Measurements from ENCODE around the gene RBFOX2.

RBFOX2 gene

DNA sequence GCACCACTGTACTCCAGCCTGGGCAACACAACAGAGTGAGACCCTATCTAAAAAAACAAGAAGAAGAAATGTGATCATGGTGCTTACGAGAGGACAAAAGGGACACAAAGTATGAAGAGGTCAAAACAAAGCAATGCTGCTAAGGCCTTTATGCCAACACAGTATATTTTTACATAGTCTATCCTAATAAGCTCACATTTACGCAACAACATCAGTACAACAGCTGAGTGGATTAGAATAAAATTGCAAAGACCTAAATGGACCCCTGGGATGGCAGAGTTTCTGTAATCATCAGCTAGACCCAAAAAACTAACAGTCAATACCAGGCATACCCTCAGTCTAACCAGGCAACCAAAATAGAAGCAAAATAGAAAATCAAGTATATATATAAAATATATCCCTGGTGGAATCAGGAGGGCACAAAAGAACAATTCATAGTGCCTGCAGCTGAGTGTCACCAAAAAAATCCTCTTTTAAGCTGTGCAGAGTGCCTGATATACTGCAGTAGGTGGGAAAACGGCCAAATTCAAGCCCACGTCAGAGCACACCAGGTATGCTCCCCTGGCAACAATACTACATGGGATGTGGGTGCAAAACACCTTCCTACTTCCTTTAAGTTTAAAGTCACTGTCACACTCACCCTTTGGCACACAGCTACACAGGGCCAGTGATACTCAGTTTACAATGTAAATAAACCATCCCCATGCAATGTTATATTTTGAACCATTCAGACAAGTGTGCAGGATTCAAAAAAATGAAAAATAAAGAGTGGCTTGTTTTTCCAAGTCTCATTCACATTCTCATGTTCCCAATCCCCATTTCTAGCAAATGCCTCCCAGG lies 57.8 kb downstream of the RBFOX2 start:
- no peak for DNase-seq

DNA sequence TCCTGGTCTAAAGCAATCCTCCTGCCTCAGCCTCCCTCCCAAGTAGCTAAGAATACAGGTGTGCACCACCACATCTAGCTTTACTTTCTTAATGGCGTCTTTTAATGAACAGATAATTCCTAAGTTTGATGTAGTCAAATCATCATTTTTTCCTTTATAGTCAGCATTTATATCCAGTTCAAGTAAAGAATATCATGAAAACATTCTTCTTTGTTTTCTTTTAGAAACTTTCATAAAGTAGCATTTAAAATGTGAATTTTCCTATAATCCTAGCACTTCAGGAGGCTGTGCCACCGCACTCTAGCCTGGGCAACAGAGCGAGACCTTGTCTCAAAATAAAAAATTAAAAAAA lies 61.6 kb downstream of the RBFOX2 start:
- DNase-seq: no peak

DNA sequence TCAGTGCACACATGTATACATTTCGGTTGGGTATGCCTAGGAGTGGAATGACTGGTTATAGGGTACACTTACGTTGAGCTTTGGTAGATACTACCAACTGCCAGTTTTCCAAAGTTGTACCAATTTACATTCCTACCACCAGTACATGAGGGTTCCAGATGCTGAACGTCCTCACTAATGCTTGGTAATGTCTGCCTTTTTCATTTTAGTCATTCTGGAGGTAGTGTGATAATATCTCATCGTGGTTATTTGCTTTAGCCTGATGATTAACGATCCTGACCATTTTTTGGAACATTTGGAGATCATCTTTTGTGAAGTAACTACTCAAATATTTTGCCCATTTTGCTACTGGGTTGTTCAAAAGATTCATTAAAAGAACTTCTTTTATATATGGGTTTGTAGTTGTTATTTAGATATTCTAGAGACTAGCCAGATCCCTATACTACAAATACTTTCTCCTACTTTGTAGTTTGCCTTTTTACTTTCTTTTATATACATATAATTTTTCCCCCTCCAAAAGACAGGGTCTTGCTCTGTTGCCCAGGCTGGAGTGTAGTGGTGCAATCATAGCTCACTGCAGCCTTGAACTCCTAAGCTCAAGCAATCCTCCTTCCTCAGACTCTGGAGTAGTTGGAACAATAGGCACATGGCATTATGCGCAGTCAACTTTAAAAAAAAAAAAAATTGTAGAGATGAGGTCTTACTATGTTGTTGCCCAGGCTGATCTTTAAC lies 62.1 kb downstream of the RBFOX2 start:
- no peak for DNase-seq

DNA sequence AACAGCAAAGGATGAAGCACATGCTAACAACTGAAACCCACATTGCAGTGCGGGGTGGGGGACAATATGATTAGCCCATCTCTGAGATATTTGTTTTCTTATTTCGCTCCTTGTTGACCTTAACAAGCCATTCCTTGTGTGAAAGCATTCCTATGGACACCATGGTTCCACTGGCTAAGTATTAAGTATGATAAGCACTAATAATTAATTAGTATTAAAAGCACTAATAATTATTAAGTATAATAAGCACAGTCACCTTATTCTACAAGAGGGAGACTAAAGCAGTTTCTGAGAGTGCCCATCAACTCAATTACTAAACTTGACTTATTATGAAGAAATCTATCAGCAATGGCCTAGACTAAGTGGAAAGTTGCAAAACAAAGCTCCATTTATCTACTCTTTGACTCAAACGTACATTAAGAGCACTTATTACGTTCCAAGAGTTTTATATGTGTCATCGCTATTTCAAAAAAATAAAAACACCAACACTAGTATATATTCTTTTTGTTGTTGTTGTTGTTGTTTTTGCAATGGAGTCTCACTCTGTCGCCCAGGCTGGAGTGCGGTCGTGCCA lies 65.3 kb downstream of the RBFOX2 start:
- no peak for DNase-seq

DNA sequence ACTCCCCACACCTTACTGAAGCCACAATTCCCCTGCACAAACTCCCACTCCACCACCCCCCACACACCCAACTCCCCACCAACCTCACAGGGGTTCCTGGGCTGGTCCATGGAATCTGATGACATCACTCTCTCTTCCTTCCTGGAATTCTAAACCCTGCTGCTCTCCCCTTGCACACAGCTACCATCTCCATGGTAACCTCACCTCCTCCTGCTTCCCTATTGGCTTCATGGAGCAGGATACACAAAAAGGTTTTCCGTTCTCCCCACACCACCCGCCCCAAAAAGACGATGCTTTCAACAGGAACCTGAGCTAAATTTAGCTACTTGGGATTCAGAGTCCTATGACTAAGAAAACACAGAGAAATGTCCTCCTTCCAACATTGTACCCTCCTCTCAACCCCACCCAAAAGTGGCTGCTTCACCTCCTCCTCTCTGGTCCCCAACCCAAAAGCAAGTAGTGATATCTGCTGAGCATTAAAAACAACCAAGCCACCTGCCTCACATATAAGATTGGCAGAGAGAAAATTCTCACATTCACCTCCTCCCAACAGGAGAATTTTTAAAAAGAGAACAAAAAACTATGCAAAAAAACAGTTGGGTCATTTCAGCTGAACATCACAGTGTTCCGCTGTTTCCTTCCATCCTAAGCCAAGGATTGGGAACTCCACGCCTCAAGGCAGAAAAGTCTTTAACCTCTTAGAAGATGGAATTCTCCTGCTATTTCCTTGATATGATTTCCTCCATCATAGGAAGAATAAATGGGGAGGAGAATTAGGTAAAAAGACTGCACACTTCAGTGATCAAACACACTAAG lies 66.9 kb downstream of the RBFOX2 start:
- no peak for DNase-seq

DNA sequence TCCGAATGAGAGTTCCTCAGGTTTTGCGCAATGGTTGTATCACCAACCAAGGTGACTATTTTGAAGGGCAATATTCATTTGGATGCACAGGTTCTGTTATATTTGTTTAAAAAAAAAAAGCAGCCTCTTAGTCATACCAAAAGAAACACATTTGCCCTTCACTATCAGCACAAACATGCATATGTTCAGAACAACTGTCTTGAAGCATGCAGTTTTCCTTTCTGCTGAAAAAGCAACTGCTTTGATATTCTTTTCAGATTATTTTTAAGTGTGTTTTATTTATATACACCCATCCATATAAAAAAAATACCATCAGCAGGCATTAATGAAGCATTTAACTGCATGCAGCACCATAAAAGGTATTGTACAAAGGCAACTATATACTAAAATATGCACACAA lies 67.8 kb downstream of the RBFOX2 start:
- DNase-seq: no peak

DNA sequence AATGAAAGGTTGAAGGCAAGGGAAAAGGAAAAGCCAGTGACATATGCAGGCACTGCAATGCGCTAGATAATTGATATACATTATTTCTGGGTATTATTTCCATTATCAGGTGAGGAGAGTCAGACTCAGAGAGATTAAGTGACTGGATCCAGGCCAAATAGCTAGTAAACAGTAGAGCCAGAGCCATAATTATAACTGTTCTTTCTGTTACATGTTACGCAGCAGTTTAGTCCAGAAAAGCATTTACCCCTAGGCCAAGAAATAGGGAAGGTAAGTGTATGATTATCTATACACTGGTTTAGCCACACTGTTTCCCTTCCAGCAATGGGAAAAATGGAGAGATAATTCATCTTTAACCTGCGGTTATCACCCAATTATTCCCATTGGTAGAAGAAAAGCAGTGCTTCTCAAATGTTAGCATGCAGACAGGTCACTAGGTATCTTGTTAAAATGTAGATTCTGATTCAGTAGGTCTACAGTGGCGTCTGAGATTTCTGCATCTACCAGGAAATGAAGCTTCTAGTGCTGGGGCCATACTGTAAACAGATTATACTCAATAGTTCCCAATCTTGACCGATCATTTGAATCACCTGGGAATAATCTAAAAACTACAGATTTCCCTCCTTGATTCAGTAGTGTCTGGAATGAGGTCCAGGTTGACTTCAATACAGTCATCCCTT lies 69.4 kb downstream of the RBFOX2 start:
- DNase-seq: no peak

DNA sequence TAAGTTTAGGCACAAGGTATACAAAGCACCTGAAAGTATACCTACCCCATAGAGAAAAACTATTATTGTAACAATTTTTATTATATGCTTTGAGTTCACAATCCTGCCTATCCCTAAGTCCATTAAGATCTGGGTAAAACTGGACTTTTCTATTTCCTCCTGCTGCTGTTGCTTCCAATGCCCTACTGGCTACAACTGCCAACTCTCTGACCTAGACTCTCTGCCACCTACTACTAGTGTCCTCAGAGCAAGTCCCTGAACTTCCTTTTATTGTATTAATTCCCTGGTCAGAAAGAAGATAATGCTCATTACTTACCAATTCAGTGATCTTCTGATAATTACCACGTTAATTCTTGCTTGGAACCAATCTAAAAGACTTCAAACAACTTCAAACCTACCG lies 70.3 kb downstream of the RBFOX2 start:
- DNase-seq: no peak

DNA sequence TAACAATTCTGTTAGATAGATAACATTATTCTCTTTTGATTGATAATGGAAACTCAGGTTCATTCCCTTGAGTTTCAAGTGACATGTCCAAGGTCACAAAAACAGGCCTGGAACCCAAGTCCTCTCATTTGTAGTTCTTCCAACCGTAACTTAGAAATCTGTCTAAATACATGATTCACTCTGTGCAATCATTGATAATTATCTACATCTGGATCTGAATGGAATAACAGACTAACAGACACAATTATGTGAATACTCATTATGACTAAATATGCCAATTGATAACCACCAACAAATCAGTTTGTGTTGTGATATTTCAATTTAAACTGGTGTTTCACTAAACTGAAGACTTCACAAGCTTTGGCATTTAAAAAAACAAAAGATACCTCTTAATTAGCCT lies 71.0 kb downstream of the RBFOX2 start:
- no peak for DNase-seq

DNA sequence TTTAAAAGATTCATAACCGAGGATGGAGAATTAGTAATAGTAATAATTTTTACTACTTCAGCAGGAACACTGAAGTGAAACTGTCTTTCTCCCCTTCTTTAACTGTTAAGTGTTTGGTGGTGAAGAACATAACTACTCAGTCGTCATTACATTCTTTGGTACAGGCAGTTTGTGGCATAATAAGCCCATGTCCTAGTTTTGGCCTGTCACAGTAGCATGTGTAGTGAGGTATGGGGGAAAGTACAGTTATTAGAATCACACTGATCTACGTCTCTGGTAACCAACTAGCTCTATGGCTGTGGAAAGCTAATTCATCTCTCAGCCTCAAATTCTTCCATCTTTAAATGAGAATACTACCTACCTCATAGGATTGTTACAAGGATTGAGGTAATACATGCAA lies 71.8 kb downstream of the RBFOX2 start:
- no peak for DNase-seq

DNA sequence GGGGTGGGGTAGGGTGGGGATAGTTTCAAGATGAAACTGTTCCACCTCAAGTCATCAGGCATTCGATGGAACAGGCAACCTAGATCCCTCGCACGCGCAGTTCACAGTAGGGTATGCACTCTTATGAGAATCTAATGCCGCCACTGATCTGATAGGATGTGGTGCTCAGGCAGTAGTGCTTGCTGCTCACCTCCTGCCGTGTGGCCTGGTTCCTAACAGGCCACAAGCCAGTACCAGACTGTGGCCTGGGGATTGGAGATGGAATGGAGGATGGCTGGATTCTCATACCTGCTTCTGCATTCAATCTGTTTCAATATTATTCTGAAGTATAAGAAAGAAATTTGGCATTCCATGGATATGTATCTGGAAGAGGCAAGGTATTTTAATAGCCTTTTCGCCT lies 73.1 kb downstream of the RBFOX2 start:
- DNase-seq: no peak

DNA sequence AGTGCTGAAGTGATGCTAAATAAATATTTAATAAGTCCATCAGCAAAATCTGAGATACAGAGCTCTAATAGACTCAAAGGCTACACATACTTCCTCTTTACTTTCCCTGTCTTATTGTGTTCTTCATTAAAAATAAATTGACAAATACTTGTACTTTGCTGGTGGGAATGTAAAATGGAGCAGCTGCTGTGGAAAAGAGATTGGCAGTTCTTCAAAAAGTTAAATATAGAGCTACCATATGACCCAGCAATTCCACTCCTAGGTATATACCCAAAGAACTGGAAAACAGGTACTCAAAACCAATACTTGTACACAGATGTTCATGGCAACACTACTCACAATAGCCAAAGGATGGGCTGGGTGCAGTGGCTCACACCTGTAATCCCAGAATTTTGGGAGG lies 76.0 kb downstream of the RBFOX2 start:
- DNase-seq: no peak

DNA sequence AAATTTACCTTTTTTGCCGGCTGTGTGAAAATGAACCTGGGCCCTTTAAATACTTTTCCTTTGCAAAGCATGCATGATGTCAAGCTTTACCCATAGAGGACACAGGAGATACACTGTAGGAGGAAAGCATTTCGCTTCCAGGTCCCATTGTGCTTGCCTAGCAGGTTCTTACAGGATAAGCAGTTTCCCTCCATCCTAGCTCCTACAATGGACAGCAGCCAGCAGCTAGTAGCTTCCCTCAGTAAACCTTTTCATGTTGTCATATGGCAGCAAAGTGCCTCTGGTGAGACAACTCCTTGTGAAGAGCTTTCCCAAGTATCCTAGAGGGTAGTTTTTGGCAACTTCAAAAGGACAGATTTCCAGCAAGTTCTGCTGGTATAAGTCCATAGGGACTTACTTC lies 78.4 kb downstream of the RBFOX2 start:
- no peak for DNase-seq

DNA sequence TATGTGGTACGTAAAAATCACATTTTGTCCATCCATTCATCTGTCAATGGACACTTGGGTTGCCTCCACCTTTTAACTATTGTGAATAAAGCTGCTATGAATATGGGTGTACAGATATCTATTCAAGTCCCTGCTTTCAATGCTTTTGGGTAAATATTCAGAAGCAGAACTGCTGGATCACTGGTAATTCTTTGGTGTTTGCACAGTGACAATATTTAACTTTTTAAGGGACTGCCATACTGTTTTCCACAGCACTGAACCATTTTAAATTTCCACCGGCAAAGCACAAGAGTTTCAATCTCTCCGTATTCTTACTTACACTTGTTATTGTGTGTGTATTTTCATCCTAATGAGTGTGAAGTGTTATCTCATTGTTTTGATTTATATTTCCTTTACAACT lies 79.4 kb downstream of the RBFOX2 start:
- no peak for DNase-seq

DNA sequence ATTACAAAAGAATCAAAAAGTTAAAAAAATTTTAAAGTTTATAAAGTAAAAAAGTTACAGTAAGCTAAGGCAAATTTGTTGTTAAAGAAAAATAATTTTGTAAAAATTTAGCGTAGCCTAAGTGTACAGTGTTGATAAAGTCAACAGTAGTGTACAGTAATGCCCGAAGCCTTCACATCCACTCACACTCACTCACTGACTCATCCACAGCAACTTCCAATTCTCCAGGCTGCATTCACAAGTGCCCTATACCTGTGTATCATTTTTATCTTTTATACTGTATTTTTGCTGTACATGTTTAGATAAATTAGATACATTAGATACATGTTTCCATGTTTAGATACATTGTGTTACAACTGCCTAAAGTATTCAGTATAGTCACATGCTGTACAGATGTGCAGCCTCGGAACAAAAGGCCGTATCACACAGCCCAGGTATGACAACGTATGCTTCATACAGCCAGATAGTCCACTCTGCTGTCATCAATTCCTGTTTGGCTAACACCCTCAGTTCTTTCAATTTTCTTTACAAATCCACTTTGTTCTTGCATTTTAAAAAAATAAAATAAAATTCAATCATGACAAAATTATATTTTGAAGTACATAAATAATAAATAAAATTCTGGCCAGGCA lies 80.7 kb downstream of the RBFOX2 start:
- no peak for DNase-seq

DNA sequence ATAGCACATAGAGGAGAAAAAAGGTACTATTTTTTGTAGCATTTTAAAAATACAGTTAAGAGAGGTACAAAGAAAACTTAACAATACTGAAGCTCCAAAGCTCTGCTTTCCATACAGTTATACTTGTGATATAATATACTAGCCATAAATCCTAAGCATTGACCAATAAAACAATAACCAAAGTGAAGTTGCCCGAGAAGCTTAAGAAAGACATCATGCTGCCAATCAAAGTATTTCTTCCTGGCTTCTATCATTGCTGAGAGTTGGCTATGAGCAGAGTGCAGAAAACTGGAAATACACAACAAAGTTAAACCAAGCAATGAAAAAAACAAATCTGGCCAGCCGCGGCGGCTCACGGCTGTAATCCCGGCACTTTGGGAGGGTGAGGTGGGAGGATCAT lies 84.2 kb downstream of the RBFOX2 start:
- no peak for DNase-seq

DNA sequence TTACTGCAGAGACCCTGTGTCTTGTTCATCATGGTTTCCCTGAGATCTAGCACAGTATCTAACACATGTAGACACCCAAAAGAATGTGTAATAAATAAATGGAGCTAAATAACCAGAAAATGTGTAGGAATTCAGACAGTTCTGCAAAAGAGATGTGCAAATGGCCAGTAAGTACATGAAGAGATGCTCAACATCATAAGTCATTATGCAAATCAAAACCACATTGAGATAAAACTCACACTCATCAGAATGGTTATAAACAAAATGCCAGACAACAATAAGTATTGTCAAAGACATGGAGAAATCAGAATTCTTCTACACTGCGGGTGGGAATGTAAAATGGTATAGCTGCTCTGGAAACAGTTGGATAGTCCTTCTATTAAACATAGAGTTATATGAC lies 88.5 kb downstream of the RBFOX2 start:
- DNase-seq: no peak

DNA sequence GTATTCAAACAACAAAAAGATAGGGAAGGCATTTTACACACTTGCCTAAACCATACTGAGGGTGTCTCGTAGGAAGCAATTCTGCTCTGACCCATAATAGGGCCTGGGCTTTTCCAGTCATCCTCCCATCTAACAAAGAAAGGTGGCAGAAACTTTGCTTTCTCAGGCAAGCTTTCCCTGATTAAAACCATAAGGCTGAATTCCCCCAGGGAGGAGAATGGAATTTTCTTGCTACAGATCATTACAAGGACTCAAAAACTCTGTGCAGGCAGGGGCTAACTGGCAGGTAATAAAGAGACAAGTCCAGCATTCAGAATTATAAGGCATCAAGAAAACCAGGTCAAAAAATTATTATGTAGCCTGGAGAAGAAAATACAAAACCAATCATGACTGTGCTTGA lies 90.4 kb downstream of the RBFOX2 start:
- no peak for DNase-seq

DNA sequence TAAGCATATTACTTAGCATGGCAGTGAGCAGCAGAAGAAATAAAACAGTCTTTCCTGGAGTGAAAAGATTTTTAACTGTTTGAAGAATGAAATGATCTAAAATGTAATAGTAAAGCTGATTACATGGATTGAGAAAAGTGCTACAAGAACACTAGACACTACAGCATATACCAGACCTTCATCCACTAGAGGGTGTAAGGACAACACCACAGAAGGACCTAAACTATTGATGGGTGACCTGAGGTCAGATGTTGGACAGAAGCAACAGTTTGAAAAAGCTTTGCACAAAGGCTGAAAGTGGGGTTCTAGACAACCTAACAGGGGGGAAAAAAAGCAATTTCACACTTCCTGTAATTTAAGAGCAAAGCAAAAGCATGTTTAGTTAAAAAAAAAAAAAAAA lies 97.7 kb downstream of the RBFOX2 start:
- DNase-seq: no peak

DNA sequence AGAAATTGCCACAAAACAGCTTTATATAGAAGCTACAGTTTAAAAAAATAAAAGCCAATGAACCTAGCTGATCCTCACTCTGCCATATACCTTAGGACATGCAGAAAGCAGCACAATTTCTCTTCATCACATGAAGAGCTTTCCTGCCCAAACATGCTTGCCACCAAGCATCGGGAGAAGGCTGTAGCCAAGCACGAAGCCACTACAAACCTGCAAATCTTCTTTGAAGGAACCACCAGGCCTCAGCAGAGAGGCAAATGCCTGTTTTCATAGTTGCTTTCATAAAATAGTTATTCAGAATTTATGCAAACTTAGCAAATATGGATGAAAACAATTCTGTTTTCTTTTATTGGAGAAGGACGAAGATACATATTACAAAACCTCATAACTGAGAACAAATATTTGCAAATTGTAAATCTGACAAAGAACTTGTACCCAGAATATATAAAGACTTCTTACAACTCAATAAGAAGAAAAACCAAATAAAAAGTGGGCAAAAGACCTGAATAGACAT lies 100.3 kb downstream of the RBFOX2 start:
- DNase-seq: no peak

DNA sequence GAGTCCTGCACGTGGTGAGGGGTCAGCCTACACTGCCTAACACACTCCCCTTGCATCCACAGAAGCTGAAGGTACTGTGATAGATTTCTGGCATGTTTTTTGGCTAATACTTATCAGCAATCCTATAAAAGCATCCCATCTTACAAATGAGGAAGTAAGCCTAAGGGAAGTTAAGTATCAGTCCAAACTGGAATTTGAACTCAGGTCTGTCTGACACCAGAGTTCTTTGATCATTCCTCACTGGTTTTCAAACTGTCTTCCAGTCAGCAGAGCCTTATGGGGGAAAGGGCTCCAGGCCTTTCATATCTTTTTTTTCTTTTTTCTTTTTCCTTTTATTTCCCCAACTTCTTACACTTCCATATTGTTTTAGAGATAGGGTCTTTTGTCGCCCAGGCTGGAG lies 105.6 kb downstream of the RBFOX2 start:
- no peak for DNase-seq

DNA sequence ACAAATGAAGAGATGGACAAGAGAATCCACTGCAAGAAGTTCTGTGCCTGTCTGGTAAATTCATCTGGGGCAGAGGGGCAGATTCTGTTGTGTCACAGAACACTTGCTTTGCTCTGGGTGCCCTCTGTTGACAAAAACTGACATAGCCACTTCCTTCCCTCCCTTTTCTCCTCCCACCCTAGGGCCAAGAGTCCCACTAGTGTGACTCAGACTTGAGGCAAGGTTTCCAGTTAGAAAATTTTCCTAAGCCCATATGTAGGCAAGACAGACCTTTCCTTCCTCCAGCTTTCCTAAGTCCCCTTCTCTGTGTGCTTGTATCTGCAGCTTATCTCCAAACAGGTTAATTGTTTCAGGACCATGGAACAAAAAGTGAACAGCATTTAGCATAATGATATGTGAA lies 106.8 kb downstream of the RBFOX2 start:
- peak; percentile 26 for DNase-seq

All from DMS 273 treated with DMSO at 0.1 percent for 48 hours (cell line).